Neural cell (in vitro differentiated cells): ENCODE results near the gene TAPBPL. TPM values are rescaled to one million over a fixed set of nuclear protein-coding genes. Genes with fewer than 3 reads are reported as not detected.

Experiments
- H2AFZ ChIP-seq: fragments of 200-600, 300-800 bp; sonication (generic), shearing (Covaris generic); 2 replicates; pipeline ENCODE4 v1.6.0; 2014; ENCODE audit warnings: low read depth, mild to moderate bottlenecking, antibody characterized with exemption, low read length, moderate library complexity
- H3F3A ChIP-seq: fragments of 200-600 bp; shearing (Covaris generic); 2 replicates; pipeline ENCODE4 v1.6.1; 2016; ENCODE audit warnings: mild to moderate bottlenecking, moderate library complexity, mixed read lengths, antibody characterized with exemption, low read length; ENCODE audit not compliant: insufficient read depth, poor library complexity, severe bottlenecking
- H3K27ac ChIP-seq: fragments of 200-600, 300-800 bp; sonication (generic), shearing (Covaris generic); 2 replicates; pipeline ENCODE4 v1.5.1; 2014; ENCODE audit warnings: mild to moderate bottlenecking, low read length, moderate library complexity
- H3K27me3 ChIP-seq: fragments of 300-800, 200-600 bp; sonication (generic), shearing (Covaris generic); 2 replicates; pipeline ENCODE4 v1.6.0; 2014; ENCODE audit warnings: mild to moderate bottlenecking, low read depth, low read length, moderate library complexity; ENCODE audit not compliant: insufficient read depth
- H3K36me3 ChIP-seq: fragments of 300-800, 200-600 bp; sonication (generic), shearing (Covaris generic); 2 replicates; pipeline ENCODE4 v1.5.1; 2014; ENCODE audit warnings: mild to moderate bottlenecking, antibody characterized with exemption, low read length, moderate library complexity; ENCODE audit not compliant: insufficient read depth
- H3K4me2 ChIP-seq: fragments of 300-800, 200-600 bp; sonication (generic), shearing (Covaris generic); 2 replicates; pipeline ENCODE4 v1.6.0; 2014; ENCODE audit warnings: mild to moderate bottlenecking, low read length
- H3K4me3 ChIP-seq: fragments of 300-800, 200-600 bp; sonication (generic), shearing (Covaris generic); 2 replicates; pipeline ENCODE4 v1.5.1; 2014; ENCODE audit warnings: mild to moderate bottlenecking, low read length, moderate library complexity
- H3K79me2 ChIP-seq: fragments of 200-600 bp; shearing (Covaris generic); replicated peaks from 2 replicates; pipeline ENCODE4 v1.6.0; 2014; ENCODE audit warnings: mild to moderate bottlenecking, low read length, moderate library complexity; ENCODE audit not compliant: insufficient read depth
- H3K9ac ChIP-seq: fragments of 300-800, 200-600 bp; sonication (generic), shearing (Covaris generic); 2 replicates; pipeline ENCODE4 v1.6.1; 2016; ENCODE audit warnings: mild to moderate bottlenecking, low read length, mixed read lengths
- H3K9me2 ChIP-seq: fragments of 200-600 bp; shearing (Covaris generic); 2 replicates; pipeline ENCODE4 v1.6.1; 2016; ENCODE audit warnings: mild to moderate bottlenecking, low read length, mixed read lengths; ENCODE audit not compliant: insufficient read depth
- H3K9me3 ChIP-seq: fragments of 200-600, 300-800 bp; sonication (generic), shearing (Covaris generic); 2 replicates; pipeline ENCODE4 v1.6.1; 2016; ENCODE audit warnings: mild to moderate bottlenecking, mixed run types, low read length, moderate library complexity, mixed read lengths
- H4K20me1 ChIP-seq: fragments of 200-600 bp; shearing (Covaris generic); 2 replicates; pipeline ENCODE4 v1.6.1; 2016; ENCODE audit warnings: mild to moderate bottlenecking, mixed run types; ENCODE audit not compliant: insufficient read depth
- EP300 ChIP-seq: fragments of 450-650 bp; conservative IDR thresholded peaks from 2 replicates; pipeline ENCODE4 v1.6.1; 2014; ENCODE audit warnings: antibody characterized with exemption, mild to moderate bottlenecking, moderate library complexity; ENCODE audit not compliant: poor library complexity, severe bottlenecking
- POLR2AphosphoS5 ChIP-seq: IDR thresholded peaks from 2 replicates; pipeline ENCODE4 v1.6.1; 2012
- SMC3 ChIP-seq: fragments of 450-650 bp; conservative IDR thresholded peaks from 2 replicates; pipeline ENCODE4 v1.6.1; 2014; ENCODE audit warnings: antibody characterized with exemption, mild to moderate bottlenecking, moderate library complexity; ENCODE audit not compliant: poor library complexity
- polyA plus RNA-seq: library from polyadenylated mRNA; depleted of rRNA; stranded (reverse); fragments of >200 nt; gene quantifications from 2 replicates; pipeline ENCODE4 v1.2.3, GENCODE V29; 2014
- TF ChIP-seq, protein P1 (sequence below): IDR thresholded peaks from 2 replicates; pipeline ENCODE4 v1.6.1; 2012; ENCODE audit warnings: borderline replicate concordance
- TF ChIP-seq, protein P2 (sequence below): fragments of 450-650 bp; IDR thresholded peaks from 2 replicates; pipeline ENCODE4 v1.5.1; 2014; ENCODE audit warnings: antibody characterized with exemption, mild to moderate bottlenecking, moderate library complexity; ENCODE audit not compliant: poor library complexity, severe bottlenecking

TAPBPL gene
- polyA plus RNA-seq, 1 donor from 2014 or later = not detected

GRCh38 chr12:6508087-6508486 lies 56.2 kb downstream of the TAPBPL start:
- Histone ChIP-seq H2AFZ (no peak overlapping the region), H3K9me2 (no peaks in the 10 kb centered on the region), H3K27me3 (no peaks in the 10 kb centered on the region), H3F3A (no peaks in the 10 kb centered on the region), H3K9ac (no peak overlapping the region), H3K4me2 (no peak overlapping the region), H3K36me3 (no peaks in the 10 kb centered on the region), H3K27ac (no peak overlapping the region), H3K9me3 (no peaks in the 10 kb centered on the region), H3K79me2 (no peaks in the 10 kb centered on the region), H3K4me3 (no peak overlapping the region), H4K20me1 (no peaks in the 10 kb centered on the region)
- TF ChIP-seq EP300 (no peak), SMC3 (no peak), POLR2AphosphoS5 (no peak)
- TF ChIP-seq, protein P1, sequence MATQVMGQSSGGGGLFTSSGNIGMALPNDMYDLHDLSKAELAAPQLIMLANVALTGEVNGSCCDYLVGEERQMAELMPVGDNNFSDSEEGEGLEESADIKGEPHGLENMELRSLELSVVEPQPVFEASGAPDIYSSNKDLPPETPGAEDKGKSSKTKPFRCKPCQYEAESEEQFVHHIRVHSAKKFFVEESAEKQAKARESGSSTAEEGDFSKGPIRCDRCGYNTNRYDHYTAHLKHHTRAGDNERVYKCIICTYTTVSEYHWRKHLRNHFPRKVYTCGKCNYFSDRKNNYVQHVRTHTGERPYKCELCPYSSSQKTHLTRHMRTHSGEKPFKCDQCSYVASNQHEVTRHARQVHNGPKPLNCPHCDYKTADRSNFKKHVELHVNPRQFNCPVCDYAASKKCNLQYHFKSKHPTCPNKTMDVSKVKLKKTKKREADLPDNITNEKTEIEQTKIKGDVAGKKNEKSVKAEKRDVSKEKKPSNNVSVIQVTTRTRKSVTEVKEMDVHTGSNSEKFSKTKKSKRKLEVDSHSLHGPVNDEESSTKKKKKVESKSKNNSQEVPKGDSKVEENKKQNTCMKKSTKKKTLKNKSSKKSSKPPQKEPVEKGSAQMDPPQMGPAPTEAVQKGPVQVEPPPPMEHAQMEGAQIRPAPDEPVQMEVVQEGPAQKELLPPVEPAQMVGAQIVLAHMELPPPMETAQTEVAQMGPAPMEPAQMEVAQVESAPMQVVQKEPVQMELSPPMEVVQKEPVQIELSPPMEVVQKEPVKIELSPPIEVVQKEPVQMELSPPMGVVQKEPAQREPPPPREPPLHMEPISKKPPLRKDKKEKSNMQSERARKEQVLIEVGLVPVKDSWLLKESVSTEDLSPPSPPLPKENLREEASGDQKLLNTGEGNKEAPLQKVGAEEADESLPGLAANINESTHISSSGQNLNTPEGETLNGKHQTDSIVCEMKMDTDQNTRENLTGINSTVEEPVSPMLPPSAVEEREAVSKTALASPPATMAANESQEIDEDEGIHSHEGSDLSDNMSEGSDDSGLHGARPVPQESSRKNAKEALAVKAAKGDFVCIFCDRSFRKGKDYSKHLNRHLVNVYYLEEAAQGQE = no peak
- TF ChIP-seq, protein P2, sequence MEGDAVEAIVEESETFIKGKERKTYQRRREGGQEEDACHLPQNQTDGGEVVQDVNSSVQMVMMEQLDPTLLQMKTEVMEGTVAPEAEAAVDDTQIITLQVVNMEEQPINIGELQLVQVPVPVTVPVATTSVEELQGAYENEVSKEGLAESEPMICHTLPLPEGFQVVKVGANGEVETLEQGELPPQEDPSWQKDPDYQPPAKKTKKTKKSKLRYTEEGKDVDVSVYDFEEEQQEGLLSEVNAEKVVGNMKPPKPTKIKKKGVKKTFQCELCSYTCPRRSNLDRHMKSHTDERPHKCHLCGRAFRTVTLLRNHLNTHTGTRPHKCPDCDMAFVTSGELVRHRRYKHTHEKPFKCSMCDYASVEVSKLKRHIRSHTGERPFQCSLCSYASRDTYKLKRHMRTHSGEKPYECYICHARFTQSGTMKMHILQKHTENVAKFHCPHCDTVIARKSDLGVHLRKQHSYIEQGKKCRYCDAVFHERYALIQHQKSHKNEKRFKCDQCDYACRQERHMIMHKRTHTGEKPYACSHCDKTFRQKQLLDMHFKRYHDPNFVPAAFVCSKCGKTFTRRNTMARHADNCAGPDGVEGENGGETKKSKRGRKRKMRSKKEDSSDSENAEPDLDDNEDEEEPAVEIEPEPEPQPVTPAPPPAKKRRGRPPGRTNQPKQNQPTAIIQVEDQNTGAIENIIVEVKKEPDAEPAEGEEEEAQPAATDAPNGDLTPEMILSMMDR = no peak

Other genes with a start within 250 kb of the TAPBPL start
- not detected in 2 replicates for gene PLEKHG6, start 141.4 kb upstream of the TAPBPL start, polyA plus RNA-seq
- 4.5 and 6.7 TPM in 2 replicates for gene TNFRSF1A, start 110.0 kb upstream of the TAPBPL start, polyA plus RNA-seq
- not detected in 2 replicates for gene SCNN1A, start 76.5 kb upstream of the TAPBPL start, polyA plus RNA-seq
- gene LTBR, start 67.9 kb upstream of the TAPBPL start, polyA plus RNA-seq = not detected in 2 replicates
- gene CD27, start 7.1 kb upstream of the TAPBPL start, polyA plus RNA-seq = not detected in 2 replicates
- 4.3 and 6.7 TPM in 2 replicates for gene VAMP1, start 18.6 kb downstream of the TAPBPL start, polyA plus RNA-seq
- gene MRPL51, start 41.2 kb downstream of the TAPBPL start, polyA plus RNA-seq = 111 and 117 TPM in 2 replicates
- gene NCAPD2, start 42.1 kb downstream of the TAPBPL start, polyA plus RNA-seq = 4.5 and 5.6 TPM in 2 replicates
- gene GAPDH, start 82.5 kb downstream of the TAPBPL start, polyA plus RNA-seq = 1,673 and 1,838 TPM in 2 replicates
- 12.0 and 16.9 TPM in 2 replicates for gene IFFO1, start 104.0 kb downstream of the TAPBPL start, polyA plus RNA-seq
- 30.7 and 38.8 TPM in 2 replicates for gene NOP2, start 116.2 kb downstream of the TAPBPL start, polyA plus RNA-seq
- 146 and 173 TPM in 2 replicates for gene CHD4, start 155.3 kb downstream of the TAPBPL start, polyA plus RNA-seq
- 0.48 TPM in 1 of 2 replicates, not detected in the other for gene LPAR5, start 183.9 kb downstream of the TAPBPL start, polyA plus RNA-seq
- gene ACRBP, start 195.4 kb downstream of the TAPBPL start, polyA plus RNA-seq = 1.6 and 4.7 TPM in 2 replicates
- gene ING4, start 211.1 kb downstream of the TAPBPL start, polyA plus RNA-seq = 522 and 540 TPM in 2 replicates
- 25.8 and 30.2 TPM in 2 replicates for gene ZNF384, start 237.3 kb downstream of the TAPBPL start, polyA plus RNA-seq
- 2.1 and 4.4 TPM in 2 replicates for gene PIANP, start 248.8 kb downstream of the TAPBPL start, polyA plus RNA-seq